ENCODE results near the gene GRIA3. TPM values are rescaled to one million over a fixed set of nuclear protein-coding genes. Genes with fewer than 3 reads are reported as not detected.

Gene GRIA3
- total RNA-seq, 1 experiment from 2014 or later, result 3.8 TPM

DNA sequence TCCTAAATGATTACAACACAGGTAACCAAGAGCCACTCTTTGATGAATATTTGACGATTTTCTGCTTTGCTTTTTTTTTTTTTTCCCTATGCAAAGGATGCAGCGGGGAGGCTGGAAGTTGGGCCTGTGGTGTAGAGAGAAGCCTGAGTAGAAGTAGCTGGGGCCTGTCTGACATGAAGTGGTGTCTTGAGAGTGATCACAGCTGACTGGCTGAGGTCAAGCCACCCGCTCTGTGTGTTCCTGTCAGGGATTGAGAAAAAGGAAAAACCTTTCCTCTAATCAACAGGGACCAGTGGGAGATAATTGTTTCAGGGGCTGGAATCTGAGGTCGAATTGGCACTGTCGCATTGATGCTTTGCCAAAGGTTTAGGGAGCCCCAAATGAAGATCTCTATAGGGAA is 258.7 kb downstream of the GRIA3 start (continued):
- TF ChIP-seq, protein P1, sequence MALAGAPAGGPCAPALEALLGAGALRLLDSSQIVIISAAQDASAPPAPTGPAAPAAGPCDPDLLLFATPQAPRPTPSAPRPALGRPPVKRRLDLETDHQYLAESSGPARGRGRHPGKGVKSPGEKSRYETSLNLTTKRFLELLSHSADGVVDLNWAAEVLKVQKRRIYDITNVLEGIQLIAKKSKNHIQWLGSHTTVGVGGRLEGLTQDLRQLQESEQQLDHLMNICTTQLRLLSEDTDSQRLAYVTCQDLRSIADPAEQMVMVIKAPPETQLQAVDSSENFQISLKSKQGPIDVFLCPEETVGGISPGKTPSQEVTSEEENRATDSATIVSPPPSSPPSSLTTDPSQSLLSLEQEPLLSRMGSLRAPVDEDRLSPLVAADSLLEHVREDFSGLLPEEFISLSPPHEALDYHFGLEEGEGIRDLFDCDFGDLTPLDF (CRISPR knock-in tag; IDR thresholded peaks at IDR 0.05), result no peak
- no peak for TF ChIP-seq ZNF138 (CRISPR knock-in tag; conservative IDR thresholded peaks at IDR 0.05)
- TF ChIP-seq, protein P2, sequence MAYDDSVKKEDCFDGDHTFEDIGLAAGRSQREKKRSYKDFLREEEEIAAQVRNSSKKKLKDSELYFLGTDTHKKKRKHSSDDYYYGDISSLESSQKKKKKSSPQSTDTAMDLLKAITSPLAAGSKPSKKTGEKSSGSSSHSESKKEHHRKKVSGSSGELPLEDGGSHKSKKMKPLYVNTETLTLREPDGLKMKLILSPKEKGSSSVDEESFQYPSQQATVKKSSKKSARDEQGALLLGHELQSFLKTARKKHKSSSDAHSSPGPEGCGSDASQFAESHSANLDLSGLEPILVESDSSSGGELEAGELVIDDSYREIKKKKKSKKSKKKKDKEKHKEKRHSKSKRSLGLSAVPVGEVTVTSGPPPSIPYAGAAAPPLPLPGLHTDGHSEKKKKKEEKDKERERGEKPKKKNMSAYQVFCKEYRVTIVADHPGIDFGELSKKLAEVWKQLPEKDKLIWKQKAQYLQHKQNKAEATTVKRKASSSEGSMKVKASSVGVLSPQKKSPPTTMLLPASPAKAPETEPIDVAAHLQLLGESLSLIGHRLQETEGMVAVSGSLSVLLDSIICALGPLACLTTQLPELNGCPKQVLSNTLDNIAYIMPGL (CRISPR knock-in tag; IDR thresholded peaks at IDR 0.05), result no peak
- TF ChIP-seq RORB (CRISPR knock-in tag; IDR thresholded peaks at IDR 0.05), result no peak
- no peak for TF ChIP-seq ZNF671 (CRISPR knock-in tag; IDR thresholded peaks at IDR 0.05)
- TF ChIP-seq JUN (CRISPR knock-in tag; IDR thresholded peaks at IDR 0.05), result no peak

DNA sequence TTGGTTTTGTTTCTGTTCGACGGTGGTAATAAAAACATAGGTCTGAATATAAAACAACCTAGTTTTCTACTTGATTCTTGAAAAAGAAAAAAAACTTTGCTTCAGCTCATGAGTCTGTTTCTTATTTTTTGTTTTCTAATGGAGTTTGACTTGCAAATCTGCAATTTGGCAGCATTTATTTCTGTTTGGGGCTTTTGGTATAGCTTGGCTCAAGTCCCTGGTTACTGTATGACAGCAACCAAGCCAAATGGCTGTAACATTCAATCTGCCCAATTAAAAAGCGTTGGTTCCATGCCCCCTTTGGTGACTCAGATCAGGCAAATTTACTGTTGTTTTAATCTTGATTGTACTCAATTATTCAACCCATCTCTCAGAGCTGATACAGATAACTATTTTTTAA is 263.4 kb downstream of the GRIA3 start:
- no peaks in the 10 kb centered on the region for H3K4me1 Mint-ChIP-seq
- no peak for ATAC-seq
- H3K27me3 Mint-ChIP-seq (ENCODE audit: low read depth), result no peaks in the 10 kb centered on the region
- CTCF ChIA-PET, result interaction anchor here (1.7 kb wide), 1 partner anchor 330 kb away, joined by 4 read pairs; no protein-coding TSS in a partner anchor
- H3K36me3 Mint-ChIP-seq, result no peaks in the 10 kb centered on the region
- H3K27ac Mint-ChIP-seq, result no peak overlapping the region
- H3K4me3 Mint-ChIP-seq, result no peak overlapping the region
- POLR2A ChIA-PET, result no interaction called here
- TF ChIP-seq JUN (CRISPR knock-in tag; IDR thresholded peaks at IDR 0.05) (no peak), TEAD1 (CRISPR knock-in tag; IDR thresholded peaks at IDR 0.05) (no peak), MXD4 (CRISPR knock-in tag; IDR thresholded peaks at IDR 0.05; ENCODE audit: borderline replicate concordance) (no peak), ZBTB21 (CRISPR knock-in tag; IDR thresholded peaks at IDR 0.05; ENCODE audit: borderline replicate concordance) (no peak), NFE2L1 (CRISPR knock-in tag; IDR thresholded peaks at IDR 0.05) (no peak), SMAD3 (CRISPR knock-in tag; IDR thresholded peaks at IDR 0.05; ENCODE audit: borderline replicate concordance) (no peak), FOXJ3 (CRISPR knock-in tag; IDR thresholded peaks at IDR 0.05; ENCODE audit: borderline replicate concordance) (no peak)
- no peaks in the 10 kb centered on the region for H3K9me3 Mint-ChIP-seq
- no peak for DNase-seq (ENCODE audit: low spot score)

DNA sequence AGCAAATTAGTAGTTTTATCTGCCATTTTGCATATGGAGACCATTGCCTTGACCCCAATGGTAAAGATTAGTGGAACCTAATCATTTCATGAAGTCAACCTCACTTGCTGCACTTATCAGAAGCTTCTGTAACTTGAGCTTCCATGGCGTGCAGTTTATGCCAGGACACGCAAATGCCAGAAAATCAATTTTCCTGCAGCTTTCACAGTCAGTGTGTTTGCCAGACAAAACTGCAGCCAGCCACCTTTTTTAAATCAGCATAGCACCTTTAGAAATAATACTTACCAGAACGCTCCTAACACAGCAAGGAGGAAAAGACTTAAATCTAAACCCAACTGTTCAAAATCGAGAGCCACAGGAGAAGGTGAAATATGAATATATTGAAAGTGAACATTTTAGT is 265.3 kb downstream of the GRIA3 start:
- no peaks in the 10 kb centered on the region for H3K36me3 Mint-ChIP-seq
- ChIA-PET CTCF (no interaction called here), POLR2A (no interaction called here)
- ATAC-seq (no peak), DNase-seq (ENCODE audit: low spot score) (no peak)
- no peaks in the 10 kb centered on the region for H3K4me1 Mint-ChIP-seq
- H3K9me3 Mint-ChIP-seq, result no peaks in the 10 kb centered on the region
- no peak overlapping the region for H3K27ac Mint-ChIP-seq
- TF ChIP-seq, protein P1 (CRISPR knock-in tag; IDR thresholded peaks at IDR 0.05), result no peak
- TF ChIP-seq, protein P3, sequence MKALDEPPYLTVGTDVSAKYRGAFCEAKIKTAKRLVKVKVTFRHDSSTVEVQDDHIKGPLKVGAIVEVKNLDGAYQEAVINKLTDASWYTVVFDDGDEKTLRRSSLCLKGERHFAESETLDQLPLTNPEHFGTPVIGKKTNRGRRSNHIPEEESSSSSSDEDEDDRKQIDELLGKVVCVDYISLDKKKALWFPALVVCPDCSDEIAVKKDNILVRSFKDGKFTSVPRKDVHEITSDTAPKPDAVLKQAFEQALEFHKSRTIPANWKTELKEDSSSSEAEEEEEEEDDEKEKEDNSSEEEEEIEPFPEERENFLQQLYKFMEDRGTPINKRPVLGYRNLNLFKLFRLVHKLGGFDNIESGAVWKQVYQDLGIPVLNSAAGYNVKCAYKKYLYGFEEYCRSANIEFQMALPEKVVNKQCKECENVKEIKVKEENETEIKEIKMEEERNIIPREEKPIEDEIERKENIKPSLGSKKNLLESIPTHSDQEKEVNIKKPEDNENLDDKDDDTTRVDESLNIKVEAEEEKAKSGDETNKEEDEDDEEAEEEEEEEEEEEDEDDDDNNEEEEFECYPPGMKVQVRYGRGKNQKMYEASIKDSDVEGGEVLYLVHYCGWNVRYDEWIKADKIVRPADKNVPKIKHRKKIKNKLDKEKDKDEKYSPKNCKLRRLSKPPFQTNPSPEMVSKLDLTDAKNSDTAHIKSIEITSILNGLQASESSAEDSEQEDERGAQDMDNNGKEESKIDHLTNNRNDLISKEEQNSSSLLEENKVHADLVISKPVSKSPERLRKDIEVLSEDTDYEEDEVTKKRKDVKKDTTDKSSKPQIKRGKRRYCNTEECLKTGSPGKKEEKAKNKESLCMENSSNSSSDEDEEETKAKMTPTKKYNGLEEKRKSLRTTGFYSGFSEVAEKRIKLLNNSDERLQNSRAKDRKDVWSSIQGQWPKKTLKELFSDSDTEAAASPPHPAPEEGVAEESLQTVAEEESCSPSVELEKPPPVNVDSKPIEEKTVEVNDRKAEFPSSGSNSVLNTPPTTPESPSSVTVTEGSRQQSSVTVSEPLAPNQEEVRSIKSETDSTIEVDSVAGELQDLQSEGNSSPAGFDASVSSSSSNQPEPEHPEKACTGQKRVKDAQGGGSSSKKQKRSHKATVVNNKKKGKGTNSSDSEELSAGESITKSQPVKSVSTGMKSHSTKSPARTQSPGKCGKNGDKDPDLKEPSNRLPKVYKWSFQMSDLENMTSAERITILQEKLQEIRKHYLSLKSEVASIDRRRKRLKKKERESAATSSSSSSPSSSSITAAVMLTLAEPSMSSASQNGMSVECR (CRISPR knock-in tag; IDR thresholded peaks at IDR 0.05; ENCODE audit: borderline replicate concordance), result no peak
- TF ChIP-seq, protein P4, sequence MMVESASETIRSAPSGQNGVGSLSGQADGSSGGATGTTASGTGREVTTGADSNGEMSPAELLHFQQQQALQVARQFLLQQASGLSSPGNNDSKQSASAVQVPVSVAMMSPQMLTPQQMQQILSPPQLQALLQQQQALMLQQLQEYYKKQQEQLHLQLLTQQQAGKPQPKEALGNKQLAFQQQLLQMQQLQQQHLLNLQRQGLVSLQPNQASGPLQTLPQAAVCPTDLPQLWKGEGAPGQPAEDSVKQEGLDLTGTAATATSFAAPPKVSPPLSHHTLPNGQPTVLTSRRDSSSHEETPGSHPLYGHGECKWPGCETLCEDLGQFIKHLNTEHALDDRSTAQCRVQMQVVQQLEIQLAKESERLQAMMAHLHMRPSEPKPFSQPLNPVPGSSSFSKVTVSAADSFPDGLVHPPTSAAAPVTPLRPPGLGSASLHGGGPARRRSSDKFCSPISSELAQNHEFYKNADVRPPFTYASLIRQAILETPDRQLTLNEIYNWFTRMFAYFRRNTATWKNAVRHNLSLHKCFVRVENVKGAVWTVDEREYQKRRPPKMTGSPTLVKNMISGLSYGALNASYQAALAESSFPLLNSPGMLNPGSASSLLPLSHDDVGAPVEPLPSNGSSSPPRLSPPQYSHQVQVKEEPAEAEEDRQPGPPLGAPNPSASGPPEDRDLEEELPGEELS (CRISPR knock-in tag; IDR thresholded peaks at IDR 0.05), result no peak
- TF ChIP-seq, protein P5, sequence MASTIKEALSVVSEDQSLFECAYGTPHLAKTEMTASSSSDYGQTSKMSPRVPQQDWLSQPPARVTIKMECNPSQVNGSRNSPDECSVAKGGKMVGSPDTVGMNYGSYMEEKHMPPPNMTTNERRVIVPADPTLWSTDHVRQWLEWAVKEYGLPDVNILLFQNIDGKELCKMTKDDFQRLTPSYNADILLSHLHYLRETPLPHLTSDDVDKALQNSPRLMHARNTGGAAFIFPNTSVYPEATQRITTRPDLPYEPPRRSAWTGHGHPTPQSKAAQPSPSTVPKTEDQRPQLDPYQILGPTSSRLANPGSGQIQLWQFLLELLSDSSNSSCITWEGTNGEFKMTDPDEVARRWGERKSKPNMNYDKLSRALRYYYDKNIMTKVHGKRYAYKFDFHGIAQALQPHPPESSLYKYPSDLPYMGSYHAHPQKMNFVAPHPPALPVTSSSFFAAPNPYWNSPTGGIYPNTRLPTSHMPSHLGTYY (CRISPR knock-in tag; IDR thresholded peaks at IDR 0.05), result no peak
- TF ChIP-seq MXD4 (CRISPR knock-in tag; IDR thresholded peaks at IDR 0.05; ENCODE audit: borderline replicate concordance) (no peak), SMAD3 (CRISPR knock-in tag; IDR thresholded peaks at IDR 0.05; ENCODE audit: borderline replicate concordance) (no peak), NR3C1 (CRISPR knock-in tag; conservative IDR thresholded peaks at IDR 0.05; ENCODE audit: low read depth) (no peak)
- TF ChIP-seq, protein P6, sequence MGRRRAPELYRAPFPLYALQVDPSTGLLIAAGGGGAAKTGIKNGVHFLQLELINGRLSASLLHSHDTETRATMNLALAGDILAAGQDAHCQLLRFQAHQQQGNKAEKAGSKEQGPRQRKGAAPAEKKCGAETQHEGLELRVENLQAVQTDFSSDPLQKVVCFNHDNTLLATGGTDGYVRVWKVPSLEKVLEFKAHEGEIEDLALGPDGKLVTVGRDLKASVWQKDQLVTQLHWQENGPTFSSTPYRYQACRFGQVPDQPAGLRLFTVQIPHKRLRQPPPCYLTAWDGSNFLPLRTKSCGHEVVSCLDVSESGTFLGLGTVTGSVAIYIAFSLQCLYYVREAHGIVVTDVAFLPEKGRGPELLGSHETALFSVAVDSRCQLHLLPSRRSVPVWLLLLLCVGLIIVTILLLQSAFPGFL (CRISPR knock-in tag; IDR thresholded peaks at IDR 0.05; ENCODE audit: borderline replicate concordance), result no peak
- no peaks in the 10 kb centered on the region for H3K27me3 Mint-ChIP-seq (ENCODE audit: low read depth)
- no peak overlapping the region for H3K4me3 Mint-ChIP-seq
